HG03432 (cell line): Measurements from ENCODE around the gene S100P.

ENCODE experiments used
- ATAC-seq: cut with Tn5 transposase; IDR thresholded peaks from one replicate; pipeline ENCODE4 v1.9.1; 2021; ENCODE audit warnings: mild to moderate bottlenecking, moderate library complexity; ENCODE audit not compliant: unreplicated experiment

Gene S100P

GRCh38 chr4:6695660-6696610 is 2.3 kb downstream of the S100P start:
- ATAC-seq, result peak; percentile 60

- ATAC-seq, result peak; percentile 22
Observed at GRCh38 chr4:6696611-6697010, 2.9 kb downstream of the S100P start.

DNA sequence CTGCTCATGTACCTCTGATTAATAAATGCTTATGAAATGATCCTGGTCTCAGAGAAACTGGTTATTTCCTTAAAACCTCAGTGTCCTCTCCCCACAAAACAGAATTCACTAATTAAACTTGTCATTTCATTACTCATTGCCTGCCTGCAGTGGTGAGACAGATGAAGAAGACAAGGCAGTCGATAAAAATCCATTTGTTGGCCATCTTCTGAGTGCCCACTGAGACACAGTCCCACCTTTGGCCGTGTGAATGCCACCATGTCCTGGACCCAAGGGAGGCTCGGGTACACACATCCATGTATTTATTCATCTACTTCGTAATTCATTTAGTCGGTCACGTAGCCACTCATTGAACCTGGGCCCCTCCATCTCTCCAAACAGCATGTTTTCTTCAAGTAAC is 3.5 kb downstream of the S100P start:
- ATAC-seq, result no peak

GRCh38 chr4:6699388-6699787 is 5.7 kb downstream of the S100P start:
- no peak for ATAC-seq

- ATAC-seq, result no peak
Observed at GRCh38 chr4:6699903-6700302, 6.2 kb downstream of the S100P start.

DNA sequence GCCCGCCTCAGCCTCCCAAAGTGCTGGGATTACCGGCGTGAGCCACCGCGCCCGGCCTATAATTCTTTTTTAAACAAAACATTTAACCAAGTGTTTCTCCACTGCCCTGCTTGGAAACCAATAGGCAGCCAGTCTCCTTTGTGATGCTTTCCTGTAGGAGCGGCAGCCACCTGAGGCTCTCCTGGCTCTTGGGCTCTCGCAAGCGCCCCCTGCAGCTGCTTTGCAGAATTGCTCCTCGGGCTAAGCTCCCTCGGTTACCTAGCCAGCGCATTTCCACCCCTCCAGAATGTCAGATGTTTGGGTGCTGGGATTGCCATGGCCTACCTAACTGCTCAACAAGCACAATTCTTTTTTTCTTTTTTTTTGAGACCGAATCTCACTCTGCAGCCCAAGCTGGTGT is 7.7 kb downstream of the S100P start:
- no peak for ATAC-seq

DNA sequence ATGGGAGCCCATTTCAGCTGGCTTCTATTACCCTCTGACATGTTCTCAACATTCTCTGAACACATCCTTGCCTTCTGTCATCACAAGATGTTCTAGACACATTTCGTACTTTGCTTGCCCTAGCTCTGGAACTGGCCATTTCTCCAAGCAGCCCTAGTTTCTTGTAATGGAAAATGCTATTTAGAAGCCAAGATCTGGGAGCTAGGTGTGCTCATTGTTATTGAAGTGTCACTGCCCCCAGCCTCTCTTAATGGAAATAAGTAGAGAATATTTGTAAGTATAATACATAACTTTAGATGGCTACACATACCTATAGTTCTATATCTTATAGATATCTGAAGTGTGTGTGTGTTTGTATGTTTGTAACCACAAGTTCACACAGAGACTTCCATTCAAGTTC is 9.1 kb downstream of the S100P start:
- ATAC-seq, result no peak

DNA sequence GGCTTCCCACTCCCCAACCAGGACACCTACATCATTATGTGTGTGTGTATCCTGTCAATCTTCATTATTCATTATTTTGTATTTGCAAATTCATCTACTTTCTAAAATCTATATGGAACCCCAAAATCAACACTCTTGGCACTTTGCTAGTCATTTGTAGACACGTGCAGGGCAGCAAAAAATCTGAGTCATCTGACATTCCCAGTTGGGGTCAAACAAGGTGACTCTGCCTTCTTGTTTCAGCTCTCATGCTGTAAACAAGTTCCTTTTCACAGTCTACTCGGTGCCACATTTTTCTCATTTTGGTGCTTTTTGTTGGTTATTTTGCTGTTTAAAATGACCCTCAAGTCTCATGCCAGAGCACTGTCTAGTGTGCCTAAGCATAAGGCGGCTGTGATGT is 10.1 kb downstream of the S100P start:
- ATAC-seq, result no peak

- no peak for ATAC-seq
Observed at GRCh38 chr4:6705646-6706045, 12.0 kb downstream of the S100P start.

- no peak for ATAC-seq
Observed at GRCh38 chr4:6706173-6706572, 12.5 kb downstream of the S100P start.

- ATAC-seq, result peak; percentile 77
Observed at GRCh38 chr4:6709230-6710114, 15.8 kb downstream of the S100P start, which contains the start of gene MRFAP1L1. TSS of gene MRFAP1L1 (minus strand) at chr4:6709865. CDS start at chr4:6709629, 236 bp downstream.

- no peak for ATAC-seq
Observed at GRCh38 chr4:6710282-6710681, 16.6 kb downstream of the S100P start.

- no peak for ATAC-seq
Observed at GRCh38 chr4:6710996-6711395, 17.3 kb downstream of the S100P start.

DNA sequence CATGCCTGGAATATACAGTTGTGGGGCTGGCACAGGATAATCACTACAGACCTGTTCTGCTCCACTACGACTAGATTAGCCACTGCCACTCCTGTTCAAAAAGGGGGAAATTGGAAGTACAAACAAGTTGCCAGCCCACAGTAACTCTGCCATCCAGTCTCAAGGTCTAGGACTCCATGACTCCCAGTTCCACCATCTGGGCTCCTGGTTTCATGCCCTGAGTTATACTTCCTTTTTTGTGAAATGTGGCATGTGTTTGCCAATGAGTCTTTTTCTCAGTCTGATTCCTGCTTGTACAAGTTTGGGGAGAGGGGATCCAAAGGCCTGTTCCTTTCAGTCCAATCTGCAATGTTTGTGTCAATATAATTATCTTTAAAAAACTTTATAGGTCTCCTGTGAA is 21.3 kb downstream of the S100P start:
- ATAC-seq, result no peak

- ATAC-seq, result no peak
Observed at GRCh38 chr4:6715704-6716017, 22.0 kb downstream of the S100P start.

GRCh38 chr4:6716018-6716911 is 22.6 kb downstream of the S100P start, which contains the start of gene BLOC1S4:
TSS of gene BLOC1S4 (plus strand) at chr4:6716174. CDS start at chr4:6716210, 36 bp downstream.
- peak; percentile 87 for ATAC-seq

GRCh38 chr4:6716958-6717655 is 23.4 kb downstream of the S100P start:
- ATAC-seq, result no peak

DNA sequence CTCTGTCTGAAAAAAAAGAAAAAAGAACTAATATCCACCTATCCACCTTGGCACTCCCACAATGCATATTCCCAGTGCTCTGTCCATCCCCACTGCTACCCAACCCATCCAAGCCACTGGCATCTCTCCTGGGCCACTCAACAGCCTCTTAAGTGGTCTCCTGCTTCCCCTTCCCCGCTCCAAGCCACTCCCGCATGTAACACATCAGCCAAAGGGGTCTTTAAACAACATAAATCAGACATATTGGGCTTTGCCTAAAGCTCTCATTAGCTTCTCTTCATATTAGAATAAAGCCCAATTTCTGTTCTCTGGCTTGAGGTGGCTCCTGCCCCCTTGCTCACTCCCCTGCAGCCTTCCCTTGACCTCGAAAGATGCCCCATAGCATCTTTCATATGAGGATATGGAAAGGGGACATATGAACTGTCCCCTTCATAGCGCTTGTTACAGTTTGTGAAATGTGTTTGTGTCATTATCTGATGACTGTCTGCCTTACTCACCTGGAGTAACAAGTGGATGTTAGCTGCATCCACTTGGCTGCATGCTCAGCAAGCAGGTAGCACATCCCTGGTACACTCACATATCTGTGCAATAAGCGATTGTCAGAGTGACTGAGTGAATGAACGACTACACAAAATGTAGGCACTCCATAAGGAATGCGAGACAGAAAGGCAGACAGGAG is 25.4 kb downstream of the S100P start:
- ATAC-seq, result no peak

- no peak for ATAC-seq
Observed at GRCh38 chr4:6719611-6720179, 26.0 kb downstream of the S100P start.
